Endometrial microvascular endothelial cells (primary cell): ENCODE measurements around the gene TIMM23B. TPM values are rescaled to one million over a fixed set of nuclear protein-coding genes. Genes with fewer than 3 reads are reported as not detected.
"Not testable (repeated sequence)": the region's sequence is repeated elsewhere in the genome, so short reads cannot be mapped to it uniquely, and the experiment has no call there.

Experiments used
- in situ Hi-C: cut with HindIII; loops from 2 replicates; pipeline ENCODE4 v1.10.0; 2017; ENCODE audit warnings: low sequenced_read_pairs, low pct_unique_long_range_greater_than_20kb; ENCODE audit errors: inconsistent ontology term
- total RNA-seq: library from RNA; depleted of rRNA; stranded (reverse); fragments of >200 nt; gene quantifications from one replicate; pipeline ENCODE4 v1.2.3, GENCODE V29; 2015; ENCODE audit errors: inconsistent ontology term

The TIMM23B gene, protein sequence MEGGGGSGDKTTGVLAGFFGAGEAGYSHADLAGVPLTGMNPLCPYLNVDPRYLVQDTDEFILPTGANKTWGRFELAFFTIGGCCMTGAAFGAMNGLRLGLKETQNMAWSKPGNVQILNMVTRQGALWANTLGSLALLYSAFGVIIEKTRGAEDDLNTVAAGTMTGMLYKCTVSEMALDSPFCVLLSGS
- total RNA-seq: 13.3 TPM

DNA sequence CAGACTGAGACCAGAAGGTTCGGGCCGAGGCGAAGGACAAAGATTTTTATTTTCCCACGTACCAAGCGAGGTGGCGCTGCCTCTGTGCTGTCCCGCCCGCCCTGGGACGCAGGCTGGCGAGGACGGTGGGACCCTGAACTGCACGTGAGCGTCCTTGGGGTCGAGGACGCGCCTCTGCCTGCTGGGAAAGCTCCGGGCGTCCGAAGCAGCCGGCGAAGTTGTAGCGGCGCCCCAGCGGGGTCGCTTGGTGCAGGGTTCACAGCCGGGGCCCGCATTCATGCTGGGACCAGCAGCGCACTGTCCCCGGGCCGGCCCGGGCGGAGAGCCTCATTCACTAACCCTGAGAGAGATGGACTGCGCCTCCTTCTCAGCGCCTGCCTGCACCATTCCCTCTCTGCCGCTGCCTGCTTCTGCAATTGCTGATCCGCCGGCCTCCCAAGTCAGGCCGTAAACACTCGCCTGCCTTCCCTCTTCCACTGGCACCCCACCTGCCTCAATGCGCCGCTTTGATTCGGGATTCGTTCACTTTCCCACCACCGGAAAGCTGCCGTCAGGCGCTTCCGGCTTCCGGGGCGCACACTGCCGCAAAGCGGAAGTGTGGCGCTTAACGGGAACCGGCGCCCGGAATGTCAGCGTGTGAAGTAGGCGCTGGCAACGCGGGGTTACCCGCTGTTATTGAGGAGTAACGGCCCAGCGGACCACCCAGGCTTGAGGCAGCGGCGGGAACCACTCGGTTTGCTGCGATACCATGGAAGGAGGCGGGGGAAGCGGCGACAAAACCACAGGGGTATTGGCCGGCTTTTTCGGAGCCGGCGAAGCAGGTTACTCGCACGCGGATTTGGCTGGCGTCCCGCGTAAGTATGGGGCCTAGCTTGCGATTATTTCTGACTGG lies at the start of gene TIMM23B, which contains the start of gene PARG:
TSS of gene TIMM23B (plus strand) at position 607 of the 892 bp plus-strand sequence. CDS start at position 749, 142 bp downstream.
TSS of gene PARG (minus strand) at position 581 of the 892 bp plus-strand sequence. CDS start at position 279, 302 bp downstream.
- in situ Hi-C loops: not testable (repeated sequence)

DNA sequence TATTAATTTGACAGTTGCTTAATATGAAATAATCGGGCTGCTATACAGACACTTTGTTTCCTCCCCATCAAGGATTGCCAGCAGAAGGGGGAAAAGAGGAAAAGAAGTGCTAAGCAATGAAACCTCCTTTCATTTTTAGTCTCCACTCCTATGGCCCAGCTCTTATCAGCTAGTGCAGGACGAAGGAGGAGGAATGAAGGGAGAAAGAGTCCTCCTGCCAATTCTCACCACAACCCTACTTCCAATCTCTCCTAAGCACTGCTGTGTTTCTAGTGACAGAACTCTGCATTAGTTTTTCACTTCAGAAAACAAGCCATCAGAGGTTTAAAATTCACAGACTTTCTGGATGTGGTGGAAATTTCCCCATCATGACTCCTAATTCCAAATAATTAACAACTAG lies 41.9 kb upstream of the TIMM23B start:
- in situ Hi-C loops: not testable (repeated sequence)

DNA sequence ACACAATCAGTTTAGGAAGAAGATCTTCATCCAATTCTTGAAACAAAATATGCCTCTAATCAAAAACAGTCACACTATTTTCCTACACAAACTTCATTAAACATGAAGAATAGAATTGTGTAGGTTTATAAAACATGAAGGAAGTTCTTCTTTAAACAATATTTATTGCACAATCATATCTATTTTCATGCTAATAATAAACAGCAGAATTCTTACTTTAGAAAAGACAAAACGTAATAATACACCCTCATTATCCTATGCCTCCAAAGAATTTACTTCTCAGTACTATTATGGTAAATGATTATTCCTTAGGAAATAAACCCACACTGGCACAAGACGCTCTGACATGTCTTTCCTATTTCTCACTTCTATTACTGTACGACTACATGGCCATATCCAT lies 41.4 kb upstream of the TIMM23B start:
- in situ Hi-C loops: not testable (repeated sequence)

DNA sequence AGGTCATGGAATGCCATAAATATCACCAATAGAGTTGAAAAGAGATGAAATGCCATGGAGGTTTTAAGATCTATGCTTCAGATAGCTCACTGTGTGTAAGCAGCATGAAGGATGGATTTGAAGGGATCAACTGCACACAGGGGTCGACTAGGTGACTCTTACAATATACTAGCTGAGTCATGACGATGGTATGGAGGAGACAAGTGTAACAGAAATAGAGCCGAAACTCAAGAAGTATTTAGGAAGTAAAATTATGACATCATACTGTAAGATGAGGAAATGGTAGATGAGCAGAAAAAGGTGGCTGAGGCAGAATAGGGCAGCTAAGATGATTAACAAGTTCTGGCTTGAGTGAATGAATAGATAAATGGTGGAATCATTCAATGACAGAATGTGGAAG lies 38.0 kb upstream of the TIMM23B start:
- in situ Hi-C loops: not testable (repeated sequence)

DNA sequence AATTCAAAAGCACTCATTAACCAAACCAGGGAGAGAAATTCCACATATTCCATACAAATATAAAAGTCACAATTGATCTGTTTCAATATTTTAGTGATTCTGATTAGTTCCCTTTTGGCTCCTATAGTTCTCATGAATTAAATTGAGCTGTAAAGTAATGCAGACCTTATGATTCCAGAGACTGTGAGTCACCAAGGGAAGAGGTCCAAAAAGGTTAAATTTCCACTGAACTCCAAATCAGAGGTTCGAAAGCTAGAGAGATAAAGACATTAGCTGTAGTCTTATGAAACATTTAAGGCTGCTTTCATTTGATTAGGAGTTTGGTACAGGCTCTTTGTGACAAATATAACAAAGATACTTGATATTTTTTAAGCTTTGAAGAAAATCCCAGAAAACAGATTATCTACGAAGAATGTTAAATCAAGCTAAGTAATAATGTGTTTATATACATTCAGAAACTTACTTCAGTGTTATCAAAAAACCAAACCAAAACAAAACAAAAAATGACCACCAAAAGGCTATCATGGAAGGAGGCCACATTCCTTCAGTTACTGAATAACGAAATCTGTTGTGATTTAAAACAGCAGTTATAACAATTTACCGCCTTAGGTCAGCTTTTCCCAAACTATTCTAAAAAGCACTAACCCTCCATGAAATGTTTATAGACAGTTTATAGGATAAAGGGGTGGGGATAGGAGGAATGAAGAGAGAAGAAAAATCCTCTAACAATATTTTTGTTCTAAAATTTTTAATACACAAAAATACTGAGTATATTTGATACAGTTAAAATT lies 33.4 kb upstream of the TIMM23B start:
- in situ Hi-C loops: not testable (repeated sequence)

DNA sequence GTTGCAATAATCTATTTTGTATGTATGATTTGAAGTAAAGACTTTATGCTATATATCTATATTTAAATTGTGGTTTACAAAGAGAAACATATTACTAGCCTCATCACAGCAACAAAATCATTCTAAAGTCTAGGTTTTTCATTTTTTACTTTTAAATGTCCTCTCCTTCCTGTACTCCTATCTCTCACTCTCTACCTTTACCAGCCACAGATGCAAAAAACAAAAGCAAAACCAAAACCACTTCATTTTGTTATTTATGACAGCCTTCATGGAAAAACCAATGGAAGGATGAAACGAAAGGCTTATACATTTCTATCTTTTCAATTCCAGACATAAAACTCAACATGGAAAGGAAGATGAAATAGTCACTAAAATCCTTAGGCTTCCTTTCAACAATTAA lies 31.6 kb upstream of the TIMM23B start:
- in situ Hi-C loops: not testable (repeated sequence)

DNA sequence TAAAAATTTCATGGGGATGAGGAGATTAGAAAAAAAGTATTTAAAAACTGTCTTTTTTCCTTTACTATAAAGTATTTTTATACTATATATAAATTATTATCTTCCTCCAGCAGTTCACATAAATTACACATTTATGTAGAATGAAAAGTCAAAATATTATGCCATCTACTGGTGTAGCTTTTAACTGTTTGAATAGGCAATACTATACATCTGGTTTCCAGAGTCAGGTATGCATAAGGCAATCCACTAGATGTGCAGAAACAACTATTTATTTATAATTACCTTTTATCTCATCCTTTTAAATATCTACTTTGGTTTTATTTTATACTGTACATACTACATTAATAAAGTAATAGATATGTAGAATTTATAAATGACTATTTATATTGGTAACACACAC lies 25.4 kb upstream of the TIMM23B start:
- in situ Hi-C loops: not testable (repeated sequence)

DNA sequence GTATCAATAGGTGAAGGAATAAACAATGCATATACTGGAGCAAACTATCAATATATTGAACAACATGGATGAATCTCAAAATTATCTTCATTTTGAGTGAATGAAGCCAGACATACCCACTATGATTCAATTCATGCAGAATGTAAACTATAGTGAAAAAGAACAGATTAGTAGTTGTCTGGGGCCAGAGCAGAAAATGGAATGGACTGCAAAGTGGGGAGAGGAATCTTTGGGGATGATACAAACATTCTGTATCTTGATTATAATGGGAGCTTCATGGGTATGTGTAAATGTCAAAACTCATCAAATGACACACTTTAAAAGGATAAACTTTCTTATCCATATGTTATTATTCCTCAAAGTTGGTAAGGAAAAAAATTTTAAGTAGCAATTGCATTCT lies 23.9 kb upstream of the TIMM23B start:
- in situ Hi-C loops: not testable (repeated sequence)

DNA sequence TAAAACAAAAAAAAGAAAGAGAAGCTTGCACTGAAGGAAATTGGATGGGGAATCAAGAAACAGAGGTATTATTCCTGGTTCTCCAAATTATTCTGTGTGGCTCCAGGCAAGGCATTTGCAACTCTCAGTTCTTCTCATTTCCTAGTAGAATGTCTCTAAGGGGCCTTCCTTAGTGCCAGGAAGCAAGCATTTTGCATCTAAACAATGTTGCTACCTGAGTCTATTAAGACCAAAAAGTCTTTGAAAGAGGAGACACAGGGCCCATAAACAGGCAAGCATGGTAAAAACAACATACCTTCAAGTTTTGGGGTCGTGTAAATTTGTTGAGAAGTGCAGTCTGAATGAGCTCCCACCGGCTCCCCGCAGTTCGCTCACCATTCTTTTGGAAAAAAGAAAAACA lies 19.8 kb upstream of the TIMM23B start:
- in situ Hi-C loops: not testable (repeated sequence)

DNA sequence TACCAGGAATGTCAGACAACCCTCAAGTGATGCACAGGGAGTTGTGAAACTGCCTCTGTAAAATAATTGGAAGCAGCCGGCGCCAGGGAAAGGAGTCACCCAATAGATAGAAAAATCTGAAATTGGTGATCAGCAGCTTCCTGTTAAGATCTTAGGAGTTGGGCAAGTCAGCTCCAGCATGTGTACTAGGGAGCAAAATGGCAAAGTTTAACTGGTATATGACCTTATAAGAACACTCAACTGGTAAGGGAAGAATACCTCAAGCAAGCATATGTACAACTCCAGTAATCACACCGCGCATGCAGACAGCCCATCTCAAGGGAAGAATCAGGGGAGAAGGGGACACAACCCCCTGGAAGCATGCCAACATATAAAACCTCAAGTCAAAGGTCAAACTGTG lies 18.3 kb upstream of the TIMM23B start:
- in situ Hi-C loops: not testable (repeated sequence)

DNA sequence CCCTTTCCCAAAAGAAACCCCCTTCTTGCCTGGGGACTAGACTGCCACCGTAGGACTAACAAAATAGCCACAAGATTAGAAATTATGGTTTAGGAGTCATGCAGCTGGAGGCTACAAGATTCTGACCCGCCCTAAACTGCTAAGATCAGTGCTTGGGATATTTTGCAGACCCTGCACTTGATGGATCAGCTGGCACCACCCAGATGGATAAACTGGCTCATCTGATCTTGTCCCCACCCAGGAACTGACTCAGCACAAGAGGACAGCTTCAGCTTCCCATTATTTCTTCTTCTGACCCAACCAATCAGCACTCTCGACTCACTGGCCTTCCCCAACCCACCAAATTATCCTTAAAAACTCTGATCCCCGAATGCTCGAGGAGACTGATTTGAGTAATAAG lies 10.6 kb upstream of the TIMM23B start:
- in situ Hi-C loops: not testable (repeated sequence)

DNA sequence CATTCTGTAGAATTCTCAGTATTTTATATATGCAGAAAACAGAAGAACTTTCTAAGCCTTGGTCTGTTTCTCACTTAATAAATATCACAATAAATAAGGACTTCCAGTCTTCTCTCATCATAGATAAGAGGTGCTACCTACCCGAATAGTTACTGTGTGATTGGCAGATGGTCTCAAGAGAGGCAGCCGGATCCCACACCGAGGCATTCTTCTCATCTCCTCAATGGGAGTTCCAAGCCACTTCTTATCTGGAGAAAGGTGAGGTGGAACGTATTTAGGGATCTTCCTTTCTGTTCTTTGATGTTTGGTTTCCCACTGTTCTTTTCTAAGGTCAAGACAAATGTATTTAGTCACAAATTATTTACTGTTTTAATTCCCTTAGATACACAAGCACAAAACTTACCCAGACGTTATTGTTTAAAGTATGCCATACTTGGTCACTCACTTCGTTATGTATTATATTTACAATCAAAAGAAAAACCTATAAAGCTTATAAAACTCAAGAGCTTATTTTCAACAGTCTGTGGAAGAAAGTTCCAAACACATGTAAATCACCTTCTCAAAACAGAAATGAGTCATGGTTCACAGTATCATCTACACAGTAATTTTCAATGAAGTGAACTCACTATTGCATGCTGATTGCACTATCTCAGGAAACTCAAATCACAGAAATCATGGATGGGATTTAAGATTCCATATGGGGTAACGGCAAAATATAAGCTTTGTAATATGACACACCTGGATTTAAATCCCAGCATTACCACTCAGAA lies 9.7 kb upstream of the TIMM23B start:
- in situ Hi-C loops: not testable (repeated sequence)

DNA sequence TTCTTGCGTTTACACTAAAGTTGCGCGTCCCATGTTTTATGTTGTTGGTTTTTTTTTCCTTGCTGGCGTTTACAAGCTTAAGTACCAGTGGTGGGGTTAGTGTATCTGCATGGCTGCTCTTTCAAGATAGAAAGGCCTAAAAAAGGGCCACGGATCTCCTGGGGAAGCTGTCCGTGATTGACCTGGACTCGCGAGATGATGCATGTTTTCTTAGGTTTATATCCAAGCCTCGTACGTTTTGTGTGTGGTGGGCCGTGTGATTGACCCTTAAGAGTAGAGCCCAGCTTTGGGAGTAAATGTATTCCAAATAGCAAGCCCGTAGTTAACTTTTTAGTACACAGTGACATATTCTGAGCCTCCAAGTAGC lies 469 bp downstream of the TIMM23B start:
- in situ Hi-C loops: not testable (repeated sequence)

DNA sequence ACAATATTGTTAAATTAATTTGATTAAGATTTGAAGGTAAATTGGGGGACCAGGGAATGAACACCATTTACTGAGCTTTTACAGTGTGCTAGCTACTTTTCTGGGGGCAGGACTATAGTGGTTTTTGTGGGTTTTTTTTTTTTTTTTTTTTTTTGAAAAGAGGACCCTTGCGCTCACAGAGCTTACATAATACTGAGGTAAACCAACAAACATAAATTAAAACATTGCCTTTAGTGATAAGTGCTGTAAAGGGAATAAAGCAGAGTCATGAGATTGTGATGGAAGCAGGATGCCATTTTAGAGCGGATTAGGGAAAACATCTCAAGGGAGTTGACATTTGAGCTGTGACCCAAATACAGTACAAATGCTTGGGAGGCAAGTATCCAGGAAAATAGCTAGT lies 1.8 kb downstream of the TIMM23B start:
- in situ Hi-C loops: not testable (repeated sequence)

DNA sequence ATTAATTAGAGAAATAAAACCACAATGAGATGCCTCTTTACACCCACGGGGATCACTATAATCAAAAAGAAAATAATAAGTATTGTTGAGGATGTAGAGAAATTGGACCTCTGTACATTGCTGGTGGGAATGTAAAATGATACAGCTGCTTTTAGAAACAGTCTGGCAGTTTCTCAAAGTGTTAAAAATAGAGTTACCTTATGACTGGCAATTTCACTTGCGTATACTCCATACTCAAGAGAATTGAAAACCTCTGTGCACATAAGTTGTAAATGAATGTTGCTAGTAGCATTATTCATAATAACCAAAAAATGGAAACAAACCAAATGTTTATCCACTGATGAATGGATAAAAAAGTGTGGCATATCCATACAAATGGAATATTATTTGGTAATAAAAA lies 6.3 kb downstream of the TIMM23B start:
- in situ Hi-C loops: not testable (repeated sequence)

DNA sequence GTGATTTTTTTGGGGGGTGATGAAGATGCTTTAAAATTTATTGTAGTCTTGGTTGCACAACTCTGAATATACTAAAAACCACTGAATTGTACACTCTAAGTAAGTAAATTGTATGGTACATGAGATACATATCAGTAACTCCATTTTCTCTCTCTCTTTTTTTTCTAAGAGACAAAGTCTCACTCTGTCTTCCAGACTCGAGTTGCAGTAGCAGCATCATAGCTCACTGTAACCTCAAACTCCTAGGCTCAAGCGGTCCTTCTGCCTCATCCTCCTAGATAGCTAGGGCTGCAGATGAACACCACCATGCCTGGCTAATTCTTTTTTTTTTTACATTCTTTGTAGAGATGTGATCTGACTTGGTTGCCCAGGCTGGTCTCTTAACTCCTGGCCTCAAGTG lies 6.9 kb downstream of the TIMM23B start:
- in situ Hi-C loops: not testable (repeated sequence)

DNA sequence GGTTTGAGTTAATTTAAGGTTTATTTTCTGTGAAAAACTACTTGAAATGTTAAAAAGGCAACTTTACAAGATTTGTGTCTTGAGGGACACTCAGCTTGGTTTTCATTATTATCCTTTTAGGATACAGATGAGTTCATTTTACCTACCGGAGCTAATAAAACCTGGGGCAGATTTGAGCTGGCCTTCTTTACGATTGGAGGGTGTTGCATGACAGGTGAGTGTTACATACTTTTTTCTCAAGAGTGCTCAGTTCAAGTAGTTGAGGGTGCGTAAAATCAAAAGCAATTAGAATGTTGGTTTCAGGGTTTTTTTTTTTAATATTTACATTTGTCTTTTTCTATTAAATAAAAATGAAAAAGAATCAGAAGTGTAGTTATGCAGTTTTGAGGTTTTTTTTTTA lies 10.2 kb downstream of the TIMM23B start:
- in situ Hi-C loops: not testable (repeated sequence)

DNA sequence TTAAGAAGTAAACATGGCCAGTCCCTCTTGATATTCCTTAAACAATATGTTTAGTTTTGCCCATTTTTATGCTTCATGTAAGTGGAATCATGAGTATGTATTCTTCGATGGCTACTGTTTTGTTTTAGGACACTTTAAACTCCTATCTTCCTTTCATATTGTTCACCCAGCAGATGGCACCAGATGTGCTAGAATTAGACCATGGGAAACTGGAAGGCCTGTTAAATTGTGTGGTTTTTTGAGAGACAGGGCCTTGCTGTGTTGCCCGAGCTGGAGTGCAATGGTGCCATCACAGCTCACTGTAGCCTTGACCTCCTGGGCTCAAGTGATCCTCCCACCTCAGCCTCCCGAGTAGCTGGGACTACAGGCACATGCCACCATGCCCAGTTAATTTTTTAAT lies 11.3 kb downstream of the TIMM23B start:
- in situ Hi-C loops: not testable (repeated sequence)
